Measurements from ENCODE around the gene INPP5A. TPM values are rescaled to one million over a fixed set of nuclear protein-coding genes. Genes with fewer than 3 reads are reported as not detected.

Gene INPP5A
- total and polyA plus RNA-seq, 4 donors = 12.4 to 39.9 (median 28.2) TPM

DNA sequence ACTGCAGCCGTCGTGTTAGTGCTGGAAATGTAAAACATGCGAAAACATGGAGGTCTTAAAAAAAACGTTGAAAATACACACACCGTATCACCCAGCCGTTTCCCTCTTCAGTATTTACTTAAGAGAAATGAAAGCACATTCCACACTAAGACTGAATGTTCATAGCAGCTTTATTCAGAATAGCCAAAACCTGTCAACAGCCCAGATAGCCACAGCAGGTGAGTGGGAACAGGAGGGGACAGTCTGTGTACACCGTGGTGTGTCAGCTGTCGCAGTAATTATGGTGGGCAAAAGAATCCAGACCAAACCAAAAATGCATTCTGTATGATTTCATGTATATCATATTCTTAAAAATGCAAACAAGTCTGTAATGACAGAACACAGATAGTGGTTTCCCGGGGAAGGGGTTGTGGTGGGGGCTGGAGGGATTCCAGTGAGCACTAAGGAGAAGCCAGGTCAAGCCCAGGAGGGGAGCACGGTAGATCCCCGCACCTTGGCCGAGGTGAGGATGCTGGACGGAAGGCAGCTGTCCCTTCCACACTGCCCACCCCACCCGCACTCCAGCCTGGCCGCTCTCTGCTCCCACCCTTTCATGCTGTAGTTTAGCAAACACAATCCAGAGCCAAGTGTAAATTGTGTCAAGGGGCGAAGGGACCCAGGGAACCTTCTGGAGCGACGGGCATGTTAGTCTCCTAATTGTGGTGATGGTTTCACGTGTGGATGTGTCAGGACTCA is 124.8 kb downstream of the INPP5A start:
- ATAC-seq (ENCODE audit: insufficient read depth, low FRiP score) = no peak
- WGBS, 2 donors = 82 to 90% methylated on average over 19 of the region's 19 CpGs

DNA sequence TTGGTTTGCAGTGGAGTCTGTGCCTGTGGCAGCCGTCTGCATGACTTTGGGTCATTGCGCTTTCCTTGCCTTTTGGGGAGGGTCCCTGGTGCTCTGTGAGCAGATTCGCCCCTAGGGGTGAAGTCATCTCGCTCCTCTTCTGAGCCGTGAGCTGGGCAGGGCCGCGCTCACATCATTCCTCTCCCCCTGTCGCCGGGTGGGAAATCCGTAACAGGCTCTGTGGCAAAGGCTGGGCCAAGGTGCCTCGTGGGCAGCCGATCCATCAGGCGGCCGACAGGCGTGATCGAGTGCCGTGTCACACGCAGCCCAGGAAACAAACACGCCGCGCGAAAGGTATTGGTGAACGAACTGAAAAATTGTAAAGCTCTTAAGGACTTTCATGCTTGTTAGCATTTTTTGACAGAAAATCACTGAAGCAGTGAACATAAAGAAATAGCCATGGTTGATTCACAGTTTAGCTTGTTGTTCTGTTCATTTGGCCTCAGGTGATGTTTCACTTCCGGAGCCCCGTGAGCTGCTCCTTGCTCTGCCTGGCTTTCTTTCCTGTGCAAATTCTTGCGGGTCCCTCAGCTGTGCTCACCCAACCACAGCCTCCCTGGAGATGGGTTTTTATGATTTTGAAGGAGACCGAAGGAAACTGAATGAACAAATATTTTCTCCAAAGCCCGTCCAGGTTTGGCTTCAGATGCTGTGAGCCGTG is 126.2 kb downstream of the INPP5A start:
- H3K27ac ChIP-seq (ENCODE audit: low read depth in 1 of 2, low read length in 1 of 2) = no peak overlapping the region
- TF ChIP-seq, protein P1, sequence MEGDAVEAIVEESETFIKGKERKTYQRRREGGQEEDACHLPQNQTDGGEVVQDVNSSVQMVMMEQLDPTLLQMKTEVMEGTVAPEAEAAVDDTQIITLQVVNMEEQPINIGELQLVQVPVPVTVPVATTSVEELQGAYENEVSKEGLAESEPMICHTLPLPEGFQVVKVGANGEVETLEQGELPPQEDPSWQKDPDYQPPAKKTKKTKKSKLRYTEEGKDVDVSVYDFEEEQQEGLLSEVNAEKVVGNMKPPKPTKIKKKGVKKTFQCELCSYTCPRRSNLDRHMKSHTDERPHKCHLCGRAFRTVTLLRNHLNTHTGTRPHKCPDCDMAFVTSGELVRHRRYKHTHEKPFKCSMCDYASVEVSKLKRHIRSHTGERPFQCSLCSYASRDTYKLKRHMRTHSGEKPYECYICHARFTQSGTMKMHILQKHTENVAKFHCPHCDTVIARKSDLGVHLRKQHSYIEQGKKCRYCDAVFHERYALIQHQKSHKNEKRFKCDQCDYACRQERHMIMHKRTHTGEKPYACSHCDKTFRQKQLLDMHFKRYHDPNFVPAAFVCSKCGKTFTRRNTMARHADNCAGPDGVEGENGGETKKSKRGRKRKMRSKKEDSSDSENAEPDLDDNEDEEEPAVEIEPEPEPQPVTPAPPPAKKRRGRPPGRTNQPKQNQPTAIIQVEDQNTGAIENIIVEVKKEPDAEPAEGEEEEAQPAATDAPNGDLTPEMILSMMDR (IDR thresholded peaks at IDR 0.05; ENCODE audit: control extremely low read depth, extremely low read depth) = no peak
- H3K9ac ChIP-seq (ENCODE audit: insufficient read depth in 1 of 2, low read length in 2 of 2) = no peak overlapping the region
- no peak overlapping the region for H3K4me3 ChIP-seq
- ATAC-seq (ENCODE audit: insufficient read depth, low FRiP score) = no peak
- 95 to 96% methylated on average over 29 of the region's 29 CpGs for WGBS, 2 donors
- peaks cover 0 to 5% (median 0%) of the 10 kb centered on the region in 4 donors for H3K9me3 ChIP-seq (ENCODE audit: control insufficient read depth in 4 of 4, insufficient read depth in 3 of 4, low read length in 3 of 4)
- peaks cover 0 to 21% (median 8%) of the 10 kb centered on the region in 4 donors for H3K36me3 ChIP-seq (ENCODE audit: control insufficient read depth in 4 of 4, insufficient read depth in 4 of 4, low read length in 4 of 4)
- no peak for DNase-seq
- no peaks in the 10 kb centered on the region for H3K27me3 ChIP-seq (ENCODE audit: control insufficient read depth in 3 of 3, insufficient read depth in 3 of 3, low read length in 2 of 3)
- peaks cover 0 to 4% (median 0%) of the 10 kb centered on the region in 5 donors for H3K4me1 ChIP-seq (ENCODE audit: control insufficient read depth in 5 of 5, insufficient read depth in 5 of 5, low read length in 5 of 5)

More for the DNA sequence above, 124.8 kb downstream of the INPP5A start:
- H3K27ac ChIP-seq (ENCODE audit: low read depth in 1 of 2, low read length in 1 of 2) = no peak overlapping the region
- H3K36me3 ChIP-seq (ENCODE audit: control insufficient read depth in 4 of 4, insufficient read depth in 4 of 4, low read length in 4 of 4) = peaks cover 0 to 21% (median 10%) of the 10 kb centered on the region in 4 donors
- TF ChIP-seq, protein P1 (IDR thresholded peaks at IDR 0.05; ENCODE audit: control extremely low read depth, extremely low read depth) = no peak
- H3K9ac ChIP-seq (ENCODE audit: insufficient read depth in 1 of 2, low read length in 2 of 2) = no peak overlapping the region
- peaks cover 0 to 4% (median 0%) of the 10 kb centered on the region in 5 donors for H3K4me1 ChIP-seq (ENCODE audit: control insufficient read depth in 5 of 5, insufficient read depth in 5 of 5, low read length in 5 of 5)
- no peak overlapping the region for H3K4me3 ChIP-seq
- DNase-seq = peak in 2 of 3 donors; percentile 16 to 35
- H3K9me3 ChIP-seq (ENCODE audit: control insufficient read depth in 4 of 4, insufficient read depth in 3 of 4, low read length in 3 of 4) = peaks cover 0 to 5% (median 0%) of the 10 kb centered on the region in 4 donors
- H3K27me3 ChIP-seq (ENCODE audit: control insufficient read depth in 3 of 3, insufficient read depth in 3 of 3, low read length in 2 of 3) = no peaks in the 10 kb centered on the region

DNA sequence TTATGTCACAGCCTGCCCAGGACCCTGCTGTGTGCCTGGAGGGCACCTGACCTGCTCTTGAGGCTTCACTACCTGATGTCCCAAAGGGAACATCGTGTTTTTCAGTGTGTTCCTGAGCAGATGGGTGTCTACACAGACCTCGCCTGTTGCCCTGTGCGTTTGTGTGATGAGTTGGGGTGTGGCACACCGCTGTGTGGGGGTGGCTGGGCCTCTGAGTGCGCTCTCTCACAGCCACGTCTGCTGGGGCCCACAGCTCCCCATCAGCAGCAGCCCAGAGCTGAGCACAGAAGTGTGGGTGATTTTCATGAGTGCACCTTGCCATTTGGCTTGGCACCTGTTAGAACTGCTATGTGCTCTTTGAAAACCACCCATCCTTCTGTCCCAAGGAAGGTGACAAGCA is 126.8 kb downstream of the INPP5A start:
- Histone ChIP-seq H3K4me1 (ENCODE audit: control insufficient read depth in 5 of 5, insufficient read depth in 5 of 5, low read length in 5 of 5) (peaks cover 0 to 4% (median 0%) of the 10 kb centered on the region in 5 donors), H3K9ac (ENCODE audit: insufficient read depth in 1 of 2, low read length in 2 of 2) (no peak overlapping the region), H3K27me3 (ENCODE audit: control insufficient read depth in 3 of 3, insufficient read depth in 3 of 3, low read length in 2 of 3) (no peaks in the 10 kb centered on the region), H3K36me3 (ENCODE audit: control insufficient read depth in 4 of 4, insufficient read depth in 4 of 4, low read length in 4 of 4) (peaks cover 0 to 16% (median 6%) of the 10 kb centered on the region in 4 donors), H3K9me3 (ENCODE audit: control insufficient read depth in 4 of 4, insufficient read depth in 3 of 4, low read length in 3 of 4) (peaks cover 0 to 5% (median 0%) of the 10 kb centered on the region in 4 donors), H3K4me3 (no peak overlapping the region), H3K27ac (ENCODE audit: low read depth in 1 of 2, low read length in 1 of 2) (no peak overlapping the region)
- TF ChIP-seq, protein P1 (IDR thresholded peaks at IDR 0.05; ENCODE audit: control extremely low read depth, extremely low read depth) = no peak
- 85 to 91% methylated on average over 6 of the region's 6 CpGs for WGBS, 2 donors
- DNase-seq (no peak), ATAC-seq (ENCODE audit: insufficient read depth, low FRiP score) (no peak)
